ENCODE results near the gene MALRD1. TPM values are rescaled to one million over a fixed set of nuclear protein-coding genes. Genes with fewer than 3 reads are reported as not detected.

MALRD1 gene
- total RNA-seq, 2 donors from 2014 or later, result not detected

- H3K4me1 Mint-ChIP-seq, result no peaks in the 10 kb centered on the region
- no peak overlapping the region for H3K27ac Mint-ChIP-seq
- ATAC-seq (no peak), DNase-seq (no peak)
- no peaks in the 10 kb centered on the region for H3K36me3 Mint-ChIP-seq (ENCODE audit: low read depth)
- H3K4me3 Mint-ChIP-seq, result no peak overlapping the region
- no peaks in the 10 kb centered on the region for H3K9me3 ChIP-seq (ENCODE audit: control insufficient read depth, low read length, poor library complexity, severe bottlenecking)
- no peaks in the 10 kb centered on the region for H3K27me3 Mint-ChIP-seq
Observed at GRCh38 chr10:19772972-19773371, 724.4 kb downstream of the MALRD1 start.

- no peak for DNase-seq
- no peak overlapping the region for H3K27ac Mint-ChIP-seq
- no peaks in the 10 kb centered on the region for H3K9me3 ChIP-seq (ENCODE audit: control insufficient read depth, low read length, poor library complexity, severe bottlenecking)
- no peak for ATAC-seq
- no peak overlapping the region for H3K4me3 Mint-ChIP-seq
- no peaks in the 10 kb centered on the region for H3K27me3 Mint-ChIP-seq
- H3K4me1 Mint-ChIP-seq, result no peaks in the 10 kb centered on the region
- H3K36me3 Mint-ChIP-seq (ENCODE audit: low read depth), result no peaks in the 10 kb centered on the region
Observed at GRCh38 chr10:19775296-19775695, 726.7 kb downstream of the MALRD1 start.

- Mint-ChIP-seq H3K27me3 (no peaks in the 10 kb centered on the region), H3K4me3 (no peak overlapping the region), H3K4me1 (no peaks in the 10 kb centered on the region), H3K27ac (no peak overlapping the region), H3K36me3 (ENCODE audit: low read depth) (no peaks in the 10 kb centered on the region)
- H3K9me3 ChIP-seq (ENCODE audit: control insufficient read depth, low read length, poor library complexity, severe bottlenecking), result no peaks in the 10 kb centered on the region
- no peak for DNase-seq
- ATAC-seq, result no peak
Observed at GRCh38 chr10:19777806-19778205, 729.2 kb downstream of the MALRD1 start.

GRCh38 chr10:19778996-19779395, 730.4 kb downstream of the MALRD1 start:
- no peaks in the 10 kb centered on the region for H3K36me3 Mint-ChIP-seq (ENCODE audit: low read depth)
- H3K9me3 ChIP-seq (ENCODE audit: control insufficient read depth, low read length, poor library complexity, severe bottlenecking), result no peaks in the 10 kb centered on the region
- H3K27ac Mint-ChIP-seq, result no peak overlapping the region
- no peak overlapping the region for H3K4me3 Mint-ChIP-seq
- no peak for ATAC-seq
- no peaks in the 10 kb centered on the region for H3K27me3 Mint-ChIP-seq
- no peaks in the 10 kb centered on the region for H3K4me1 Mint-ChIP-seq
- no peak for DNase-seq

- no peaks in the 10 kb centered on the region for H3K9me3 ChIP-seq (ENCODE audit: control insufficient read depth, low read length, poor library complexity, severe bottlenecking)
- Mint-ChIP-seq H3K4me1 (no peaks in the 10 kb centered on the region), H3K36me3 (ENCODE audit: low read depth) (no peaks in the 10 kb centered on the region), H3K4me3 (no peak overlapping the region), H3K27me3 (no peaks in the 10 kb centered on the region), H3K27ac (no peak overlapping the region)
- DNase-seq (no peak), ATAC-seq (no peak)
Observed at GRCh38 chr10:19782430-19783089, 734.0 kb downstream of the MALRD1 start.

- Mint-ChIP-seq H3K27me3 (no peaks in the 10 kb centered on the region), H3K36me3 (ENCODE audit: low read depth) (no peaks in the 10 kb centered on the region), H3K27ac (no peak overlapping the region), H3K4me1 (no peaks in the 10 kb centered on the region), H3K4me3 (no peak overlapping the region)
- H3K9me3 ChIP-seq (ENCODE audit: control insufficient read depth, low read length, poor library complexity, severe bottlenecking), result no peaks in the 10 kb centered on the region
- ATAC-seq (no peak), DNase-seq (no peak)
Observed at GRCh38 chr10:19783721-19784120, 735.1 kb downstream of the MALRD1 start.

Measured in T-helper 17 cell (primary cell).